ENCODE results near the gene HSD11B1L.

Gene HSD11B1L

GRCh38 chr19:5661483-5661882 lies 19.3 kb upstream of the HSD11B1L start:
- Histone ChIP-seq H3K4me1 (ENCODE audit: control insufficient read depth, insufficient read depth, low read length) (no peaks in the 10 kb centered on the region), H3K4me3 (ENCODE audit: low read depth, low read length) (no peak overlapping the region), H3K36me3 (ENCODE audit: control insufficient read depth in 2 of 2, insufficient read depth in 1 of 2, low read length in 2 of 2) (peaks cover 65 to 93% of the 10 kb centered on the region in 2 experiments), H3K9me3 (ENCODE audit: control insufficient read depth, insufficient read depth, low read depth, low read length) (no peaks in the 10 kb centered on the region), H3K27ac (ENCODE audit: extremely low read depth, low read depth, low read length) (no peak overlapping the region)
- ChIA-PET CTCF (no interaction called here), POLR2A (interaction anchor here (0.7 kb wide), 1 partner anchor 45 kb away, joined by 3 read pairs; no protein-coding TSS in a partner anchor)
- TF ChIP-seq ZNF600 (tag by site-specific recombination; IDR thresholded peaks at IDR 0.05) (no peak; the same call in 1 of the 2 replicates), SALL2 (tag by site-specific recombination; IDR thresholded peaks at IDR 0.05; ENCODE audit: borderline replicate concordance) (no peak), OSR2 (tag by site-specific recombination; IDR thresholded peaks at IDR 0.05) (no peak), GFI1B (tag by site-specific recombination; IDR thresholded peaks at IDR 0.05) (no peak), TSHZ1 (tag by site-specific recombination; IDR thresholded peaks at IDR 0.05; ENCODE audit: borderline replicate concordance) (no peak), REST (tag by site-specific recombination; IDR thresholded peaks at IDR 0.05) (no peak), ZFP3 (tag by site-specific recombination; IDR thresholded peaks at IDR 0.05; ENCODE audit: low read depth) (no peak), ZNF280C (tag by site-specific recombination; IDR thresholded peaks at IDR 0.05) (no peak), ZNF777 (tag by site-specific recombination; IDR thresholded peaks at IDR 0.05; ENCODE audit: borderline replicate concordance) (no peak)

GRCh38 chr19:5663904-5664303 lies 16.9 kb upstream of the HSD11B1L start:
- peaks cover 59 to 95% of the 10 kb centered on the region in 2 experiments for H3K36me3 ChIP-seq (ENCODE audit: control insufficient read depth in 2 of 2, insufficient read depth in 1 of 2, low read length in 2 of 2)
- no peaks in the 10 kb centered on the region for H3K9me3 ChIP-seq (ENCODE audit: control insufficient read depth, insufficient read depth, low read depth, low read length)
- TF ChIP-seq ZNF561 (tag by site-specific recombination; IDR thresholded peaks at IDR 0.05; ENCODE audit: borderline replicate concordance) (no peak), ZNF549 (tag by site-specific recombination; IDR thresholded peaks at IDR 0.05) (no peak), ZNF274 (IDR thresholded peaks at IDR 0.05; ENCODE audit: low read length) (no peak), ZNF274 (tag by site-specific recombination; IDR thresholded peaks at IDR 0.05; ENCODE audit: borderline replicate concordance) (no peak), ZFP37 (tag by site-specific recombination; IDR thresholded peaks at IDR 0.05) (no peak), ZNF555 (tag by site-specific recombination; conservative IDR thresholded peaks at IDR 0.05) (no peak), ZNF341 (tag by site-specific recombination; IDR thresholded peaks at IDR 0.05; ENCODE audit: low read depth) (no peak), RBAK (tag by site-specific recombination; IDR thresholded peaks at IDR 0.05) (no peak), ZNF843 (tag by site-specific recombination; IDR thresholded peaks at IDR 0.05) (no peak), ZNF654 (tag by site-specific recombination; IDR thresholded peaks at IDR 0.05; ENCODE audit: low read depth) (no peak), ZSCAN4 (tag by site-specific recombination; IDR thresholded peaks at IDR 0.05) (no peak), HOXA7 (CRISPR knock-in tag; IDR thresholded peaks at IDR 0.05; ENCODE audit: borderline replicate concordance) (no peak)
- no peaks in the 10 kb centered on the region for H3K4me1 ChIP-seq (ENCODE audit: control insufficient read depth, insufficient read depth, low read length)
- H3K27ac ChIP-seq (ENCODE audit: extremely low read depth, low read depth, low read length): no peak overlapping the region
- ChIA-PET POLR2A (no interaction called here), CTCF (interaction anchor here (0.6 kb wide), 1 partner anchor 1671 kb away, joined by 4 read pairs; no protein-coding TSS in a partner anchor)
- no peak overlapping the region for H3K4me3 ChIP-seq (ENCODE audit: low read depth, low read length)
